K562 (cell line): ENCODE results near the gene CCL11. TPM values are rescaled to one million over a fixed set of nuclear protein-coding genes. Genes with fewer than 3 reads are reported as not detected.
A peak's percentile ranks its signal among the peaks of the same experiment; 100 is the strongest.

Experiments used
- ATAC-seq: fragments of 200-7000 bp; cut with Tn5 transposase; 3 replicates; pipeline ENCODE4 v1.9.1; 2020; ENCODE audit warnings: moderate library complexity
- BruUV-seq: library from RNA; stranded (reverse); fragments of 400-500 nt; replicated peaks from 2 replicates; lab custom pipeline; 2021; lab: Mats Ljungman, UMichigan
- CTCF ChIA-PET: fragments of 300-600 bp; formaldehyde crosslinking; extraction: SDS; loops from one replicate; lab custom pipeline; 2021; ENCODE audit warnings: low intra/inter-chr PET ratio; lab: Yijun Ruan, JAX
- POLR2A ChIA-PET: fragments of 300-600, 350-650 bp; sonication (Branson Sonifier 250); formaldehyde crosslinking; extraction: SDS; loops from one replicate; lab custom pipeline; 2021; ENCODE audit warnings: antibody characterized with exemption, inconsistent platforms; lab: Yijun Ruan, JAX
- DNase-seq, 4 experiments: peaks; one replicate each; pipeline versions ENCODE4 v3.0.0 to v3.0.0-alpha.2; 2011 to 2018; ENCODE audit warnings: low spot score in 3 of 4, mixed read lengths in 3 of 4; ENCODE audit errors: extremely low read depth in 1 of 4
- FAIRE-seq: peaks from 2 replicates; lab custom pipeline; 2011; peaks lifted over from hg19 to GRCh38; lab: Jason Lieb, UNC
- H2AFZ ChIP-seq: 2 replicates; pipeline ENCODE4 v1.6.0; 2011; ENCODE audit warnings: low read depth, low read length, control low read depth, inconsistent platforms
- H3K27ac ChIP-seq: fragments of 200-600 bp; 3 replicates; pipeline ENCODE4 v1.8.0; 2011; ENCODE audit warnings: low read depth, mild to moderate bottlenecking, control low read depth, inconsistent platforms, low read length, moderate library complexity, mixed read lengths; ENCODE audit errors: extremely low read depth
- H3K27me3 ChIP-seq, 2 experiments: fragments of 300-600 bp in 1 of 2; 2 replicates in 1 of 2; 3 replicates in 1 of 2; pipeline versions ENCODE4 v1.6.0 to v1.8.0; 2011; ENCODE audit warnings: inconsistent platforms in 2 of 2, low read length in 2 of 2, mild to moderate bottlenecking in 1 of 2, mixed read lengths in 1 of 2, moderate library complexity in 1 of 2; ENCODE audit not compliant: control insufficient read depth in 2 of 2, insufficient read depth in 2 of 2
- H3K36me3 ChIP-seq: fragments of 300-600 bp; 3 replicates; pipeline ENCODE4 v1.8.0; 2011; ENCODE audit warnings: mild to moderate bottlenecking, low read length, inconsistent platforms; ENCODE audit not compliant: control insufficient read depth, insufficient read depth
- H3K4me1 ChIP-seq, 2 experiments: fragments of 200-600 bp in 1 of 2; replicated peaks in 1 of 2; 2 replicates in 1 of 2; 3 replicates in 1 of 2; pipeline versions ENCODE4 v1.5.1 to v1.8.0; 2011; ENCODE audit warnings: inconsistent platforms in 2 of 2, low read length in 2 of 2, mild to moderate bottlenecking in 1 of 2, mixed read lengths in 1 of 2, moderate library complexity in 1 of 2; ENCODE audit not compliant: control insufficient read depth in 2 of 2, insufficient read depth in 2 of 2
- H3K4me2 ChIP-seq: 2 replicates; pipeline ENCODE4 v1.6.1; 2011; ENCODE audit warnings: low read length, control low read depth, inconsistent platforms, mixed read lengths; ENCODE audit not compliant: insufficient read depth
- H3K4me3 ChIP-seq: fragments of 200-600 bp; sonication (generic), shearing (Covaris generic); 2 replicates; pipeline ENCODE4 v1.5.1; 2016; ENCODE audit warnings: control low read depth, inconsistent platforms
- H3K79me2 ChIP-seq: fragments of 200-600 bp; 3 replicates; pipeline ENCODE4 v1.8.0; 2011; ENCODE audit warnings: low read length, inconsistent platforms; ENCODE audit not compliant: control insufficient read depth, insufficient read depth
- H3K9ac ChIP-seq, 2 experiments: 2 replicates each; pipeline versions ENCODE4 v1.6.0 to v1.6.1; 2011; ENCODE audit warnings: low read depth in 2 of 2, low read length in 2 of 2, control low read depth in 1 of 2, inconsistent platforms in 1 of 2, mild to moderate bottlenecking in 1 of 2, mixed read lengths in 1 of 2; ENCODE audit not compliant: insufficient read depth in 1 of 2
- H3K9me1 ChIP-seq: one replicate; pipeline ENCODE4 v1.6.0; 2011; ENCODE audit warnings: inconsistent platforms, mild to moderate bottlenecking, low read length, moderate library complexity; ENCODE audit not compliant: control insufficient read depth, insufficient read depth
- H3K9me3 ChIP-seq: replicated peaks from 2 replicates; pipeline ENCODE4 v1.5.1; 2011; ENCODE audit warnings: low read depth, low read length, inconsistent platforms; ENCODE audit not compliant: control insufficient read depth, insufficient read depth
- H4K20me1 ChIP-seq: replicated peaks from 2 replicates; pipeline ENCODE4 v1.6.1; 2011; ENCODE audit warnings: low read length, inconsistent platforms, mixed read lengths; ENCODE audit not compliant: control insufficient read depth, insufficient read depth
- CEBPG ChIP-seq, 3 experiments: fragments of 200-800 bp in 1 of 3; sonication (Bioruptor generic) in 1 of 3; sonication (generic) in 1 of 3; formaldehyde crosslinking in 1 of 3; IDR thresholded peaks in 2 of 3; conservative IDR thresholded peaks in 1 of 3; 2 replicates each; pipeline versions ENCODE4 v1.6.1 to v1.8.0; 2016 to 2022; ENCODE audit warnings: missing compliant biosample characterization in 2 of 3, missing genetic modification characterization in 2 of 3, mild to moderate bottlenecking in 1 of 3, missing genetic modification reagents in 1 of 3
- NFRKB ChIP-seq: fragments of 450-650 bp; IDR thresholded peaks from 2 replicates; pipeline ENCODE4 v1.6.1; 2016; ENCODE audit warnings: low read depth
- NR4A1 ChIP-seq, 2 experiments: fragments of 250-450 bp in 1 of 2; fragments of 450-650 bp in 1 of 2; sonication (Bioruptor Pico) in 1 of 2; IDR thresholded peaks; 2 replicates each; pipeline versions ENCODE4 v1.4.0 to v1.6.1; 2016 to 2020; ENCODE audit warnings: mild to moderate bottlenecking in 2 of 2, missing compliant biosample characterization in 1 of 2, missing genetic modification characterization in 1 of 2, moderate library complexity in 1 of 2
- ZNF146 ChIP-seq: IDR thresholded peaks from one replicate; pipeline ENCODE4 v1.6.1; 2018; ENCODE audit warnings: missing compliant biosample characterization; ENCODE audit not compliant: unreplicated experiment
- WGBS: fragments of 100-300 bp; shearing (Covaris generic); methylation state at CpG from one replicate; pipeline ENCODE4 v1.1.6; 2016; ENCODE audit warnings: low coverage, mixed read lengths; ENCODE audit not compliant: insufficient coverage; ENCODE audit errors: missing lambda C conversion rate; 5-methylcytosine and 5-hydroxymethylcytosine counted together
- in situ Hi-C: fragments of 300-500 bp; cut with MboI; formaldehyde crosslinking; loops from 4 replicates; pipeline ENCODE4 v1.15.0; 2018; ENCODE audit warnings: inconsistent platforms, mixed read lengths
- intact Hi-C: fragments of 100-400 bp; cut with micrococcal nuclease; formaldehyde crosslinking; loops from 2 replicates; pipeline ENCODE4 v1.14.2; 2022
- polyA plus RNA-seq, 8 experiments: library from polyadenylated mRNA; depleted of rRNA in 4 of 8; stranded (reverse) in 5 of 8; unstranded in 3 of 8; fragments of >200 nt; fragmentation: Nextera tagmentation in 2 of 8; fragmentation: Illumina TruSeq in 1 of 8; extraction: Ambion mirVana in 2 of 8; extraction: Trizol in 1 of 8; gene quantifications; 2 replicates each; pipeline versions ENCODE4 v1.2.1 to v1.2.3, GENCODE V29; 2011 to 2014; ENCODE audit warnings: inconsistent platforms in 1 of 8, missing spikeins in 1 of 8
- total RNA-seq, 7 experiments: library from RNA; depleted of rRNA in 6 of 7; stranded (reverse); fragments of >200 nt in 6 of 7; fragmentation: Illumina TruSeq in 2 of 7; extraction: Trizol in 2 of 7; gene quantifications; 2 replicates each; pipeline versions ENCODE4 v1.2.1 to v1.2.3, GENCODE V29; 2011 to 2021; ENCODE audit warnings: low replicate concordance in 1 of 7
- TF ChIP-seq, protein P1 (sequence below): sonication (generic); formaldehyde crosslinking; IDR thresholded peaks from 2 replicates; pipeline ENCODE4 v1.8.0; 2023; ENCODE audit warnings: missing genetic modification reagents, mild to moderate bottlenecking, borderline replicate concordance
- TF ChIP-seq, protein P2 (sequence below): fragments of 450-650 bp; formaldehyde crosslinking; IDR thresholded peaks from 2 replicates; pipeline ENCODE4 v1.4.0; 2022; ENCODE audit warnings: mild to moderate bottlenecking, moderate library complexity

Gene CCL11
- total and polyA plus RNA-seq, 9 of the 15 experiments (the other 6 are each of a cell fraction or from before 2014, with no cell fraction given): not detected

DNA sequence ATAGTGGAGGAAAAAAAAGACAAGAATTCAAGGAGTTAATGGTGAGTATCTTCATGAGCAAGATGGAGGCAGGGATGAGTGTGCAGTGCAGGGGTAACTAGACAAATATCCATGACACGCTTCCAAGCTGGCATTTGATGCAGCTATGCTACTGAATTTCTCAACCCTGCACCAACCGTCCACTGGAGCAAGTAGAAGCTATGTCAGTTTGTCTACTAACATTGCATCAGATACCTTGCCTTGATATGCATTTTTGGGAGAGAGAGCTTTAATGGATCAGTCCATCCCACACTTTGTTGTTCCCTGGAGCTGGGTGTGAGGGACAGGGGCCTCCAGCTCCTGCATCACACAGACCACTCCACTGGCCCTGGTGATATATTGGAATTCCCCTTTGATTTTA, 16.4 kb downstream of the CCL11 start:
- POLR2A ChIA-PET: interaction anchor here (0.6 kb wide), 2 partner anchors 15 to 372 kb away, joined by 3 read pairs; no protein-coding TSS in a partner anchor
- Histone ChIP-seq H2AFZ (no peak overlapping the region), H4K20me1 (no peaks in the 10 kb centered on the region), H3K79me2 (no peaks in the 10 kb centered on the region), H3K4me3 (no peak overlapping the region), H3K4me2 (no peak overlapping the region), H3K27ac (no peak overlapping the region), H3K9me1 (no peaks in the 10 kb centered on the region), H3K9ac (no peak overlapping the region), H3K4me1 (no peaks in the 10 kb centered on the region), H3K27me3 (peaks cover 0 to 4% of the 10 kb centered on the region in 2 experiments; a peak in 2 of 5 replicates), H3K9me3 (no peaks in the 10 kb centered on the region), H3K36me3 (no peaks in the 10 kb centered on the region)
- no TSS peak for BruUV-seq
- intact Hi-C loops: no loop called here
- 0% methylated on average over 2 of the region's 2 CpGs for WGBS
- CTCF ChIA-PET: interaction anchor here (0.7 kb wide), 1 partner anchor 102 kb away, joined by 4 read pairs; no protein-coding TSS in a partner anchor
- FAIRE-seq (no peak), DNase-seq (no peak), ATAC-seq (no peak)
- in situ Hi-C loops: loop anchor here (10.0 kb wide), 1 partner anchor 97 kb away; no protein-coding TSS in a partner anchor
- TF ChIP-seq, protein P1, sequence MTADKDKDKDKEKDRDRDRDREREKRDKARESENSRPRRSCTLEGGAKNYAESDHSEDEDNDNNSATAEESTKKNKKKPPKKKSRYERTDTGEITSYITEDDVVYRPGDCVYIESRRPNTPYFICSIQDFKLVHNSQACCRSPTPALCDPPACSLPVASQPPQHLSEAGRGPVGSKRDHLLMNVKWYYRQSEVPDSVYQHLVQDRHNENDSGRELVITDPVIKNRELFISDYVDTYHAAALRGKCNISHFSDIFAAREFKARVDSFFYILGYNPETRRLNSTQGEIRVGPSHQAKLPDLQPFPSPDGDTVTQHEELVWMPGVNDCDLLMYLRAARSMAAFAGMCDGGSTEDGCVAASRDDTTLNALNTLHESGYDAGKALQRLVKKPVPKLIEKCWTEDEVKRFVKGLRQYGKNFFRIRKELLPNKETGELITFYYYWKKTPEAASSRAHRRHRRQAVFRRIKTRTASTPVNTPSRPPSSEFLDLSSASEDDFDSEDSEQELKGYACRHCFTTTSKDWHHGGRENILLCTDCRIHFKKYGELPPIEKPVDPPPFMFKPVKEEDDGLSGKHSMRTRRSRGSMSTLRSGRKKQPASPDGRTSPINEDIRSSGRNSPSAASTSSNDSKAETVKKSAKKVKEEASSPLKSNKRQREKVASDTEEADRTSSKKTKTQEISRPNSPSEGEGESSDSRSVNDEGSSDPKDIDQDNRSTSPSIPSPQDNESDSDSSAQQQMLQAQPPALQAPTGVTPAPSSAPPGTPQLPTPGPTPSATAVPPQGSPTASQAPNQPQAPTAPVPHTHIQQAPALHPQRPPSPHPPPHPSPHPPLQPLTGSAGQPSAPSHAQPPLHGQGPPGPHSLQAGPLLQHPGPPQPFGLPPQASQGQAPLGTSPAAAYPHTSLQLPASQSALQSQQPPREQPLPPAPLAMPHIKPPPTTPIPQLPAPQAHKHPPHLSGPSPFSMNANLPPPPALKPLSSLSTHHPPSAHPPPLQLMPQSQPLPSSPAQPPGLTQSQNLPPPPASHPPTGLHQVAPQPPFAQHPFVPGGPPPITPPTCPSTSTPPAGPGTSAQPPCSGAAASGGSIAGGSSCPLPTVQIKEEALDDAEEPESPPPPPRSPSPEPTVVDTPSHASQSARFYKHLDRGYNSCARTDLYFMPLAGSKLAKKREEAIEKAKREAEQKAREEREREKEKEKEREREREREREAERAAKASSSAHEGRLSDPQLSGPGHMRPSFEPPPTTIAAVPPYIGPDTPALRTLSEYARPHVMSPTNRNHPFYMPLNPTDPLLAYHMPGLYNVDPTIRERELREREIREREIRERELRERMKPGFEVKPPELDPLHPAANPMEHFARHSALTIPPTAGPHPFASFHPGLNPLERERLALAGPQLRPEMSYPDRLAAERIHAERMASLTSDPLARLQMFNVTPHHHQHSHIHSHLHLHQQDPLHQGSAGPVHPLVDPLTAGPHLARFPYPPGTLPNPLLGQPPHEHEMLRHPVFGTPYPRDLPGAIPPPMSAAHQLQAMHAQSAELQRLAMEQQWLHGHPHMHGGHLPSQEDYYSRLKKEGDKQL (CRISPR knock-in tag): no peak
- TF ChIP-seq CEBPG (CRISPR knock-in tag; IDR thresholded peaks at IDR 0.05) (no peak), CEBPG (tag; conservative IDR thresholded peaks at IDR 0.05 in 1 of 2, IDR thresholded peaks at IDR 0.05 in 1 of 2) (peak in 1 of 2 experiments; percentile 32; a peak in 1 of 4 replicates), ZNF146 (CRISPR knock-in tag) (no peak), NFRKB (no peak), NR4A1 (CRISPR knock-in tag; IDR thresholded peaks at IDR 0.05) (no peak), NR4A1 (tag; IDR thresholded peaks at IDR 0.05) (no peak)
- TF ChIP-seq, protein P2, sequence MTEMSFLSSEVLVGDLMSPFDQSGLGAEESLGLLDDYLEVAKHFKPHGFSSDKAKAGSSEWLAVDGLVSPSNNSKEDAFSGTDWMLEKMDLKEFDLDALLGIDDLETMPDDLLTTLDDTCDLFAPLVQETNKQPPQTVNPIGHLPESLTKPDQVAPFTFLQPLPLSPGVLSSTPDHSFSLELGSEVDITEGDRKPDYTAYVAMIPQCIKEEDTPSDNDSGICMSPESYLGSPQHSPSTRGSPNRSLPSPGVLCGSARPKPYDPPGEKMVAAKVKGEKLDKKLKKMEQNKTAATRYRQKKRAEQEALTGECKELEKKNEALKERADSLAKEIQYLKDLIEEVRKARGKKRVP (CRISPR knock-in tag): peak; percentile 54; the same call in 1 of the 2 replicates
